B cell (primary cell): Measurements from ENCODE around the gene PHLPP1. TPM values are rescaled to one million over a fixed set of nuclear protein-coding genes. Genes with fewer than 3 reads are reported as not detected.

Experiments used
- ATAC-seq: fragments of 200-7000 bp; cut with Tn5 transposase; one replicate; pipeline ENCODE4 v1.10.0; 2021; ENCODE audit warnings: low read depth, mild to moderate bottlenecking, moderate number of reproducible peaks, moderate library complexity
- CTCF ChIA-PET: fragments of 350-600 bp; sonication (Branson Sonifier 250); formaldehyde crosslinking; loops from one replicate; lab custom pipeline; 2021; ENCODE audit warnings: antibody characterized with exemption, inconsistent platforms; lab: Charles Lee
- POLR2A ChIA-PET: fragments of 350-600 bp; sonication (Branson Sonifier 250); formaldehyde crosslinking; loops from one replicate; lab custom pipeline; 2021; ENCODE audit warnings: antibody characterized with exemption; lab: Charles Lee
- DNase-seq: peaks from one replicate; pipeline ENCODE4 v3.0.0; 2013
- H2AFZ ChIP-seq: 2 replicates; pipeline ENCODE4 v1.6.1; 2012; ENCODE audit warnings: mild to moderate bottlenecking, low read depth, low read length; ENCODE audit not compliant: insufficient read depth, poor library complexity, severe bottlenecking
- H3K27ac ChIP-seq, 2 donors: 1 replicate in 1 of 2; 2 replicates in 1 of 2; pipeline ENCODE4 v1.5.1; 2012 to 2013; ENCODE audit warnings: low read length in 2 of 2, mild to moderate bottlenecking in 2 of 2, moderate library complexity in 1 of 2
- H3K27me3 ChIP-seq, 4 experiments: fragments of 200-600 bp in 1 of 4; sonication (generic) in 1 of 4; replicated peaks in 1 of 4; 1 replicate in 2 of 4; 2 replicates in 2 of 4; pipeline versions ENCODE4 v1.6.1 to v1.7.0; 2013 to 2016; ENCODE audit warnings: low read length in 3 of 4, mild to moderate bottlenecking in 2 of 4, mixed read lengths in 1 of 4, moderate library complexity in 1 of 4; ENCODE audit not compliant: insufficient read depth in 4 of 4, control insufficient read depth in 3 of 4; ENCODE audit errors: control extremely low read depth in 1 of 4
- H3K36me3 ChIP-seq, 2 experiments: replicated peaks in 1 of 2; 1 replicate in 1 of 2; 2 replicates in 1 of 2; pipeline versions ENCODE4 v1.6.1 to v1.7.1; 2013; ENCODE audit warnings: low read length in 1 of 2; ENCODE audit not compliant: insufficient read depth in 2 of 2, control insufficient read depth in 1 of 2; ENCODE audit errors: control extremely low read depth in 1 of 2, extremely low read depth in 1 of 2
- H3K4me1 ChIP-seq, 2 donors: fragments of 200-600 bp in 1 of 2; sonication (generic) in 1 of 2; 1 replicate in 1 of 2; 2 replicates in 1 of 2; pipeline versions ENCODE4 v1.5.1 to v1.6.1; 2013 to 2017; ENCODE audit warnings: low read length in 2 of 2; ENCODE audit not compliant: control insufficient read depth in 2 of 2, insufficient read depth in 2 of 2
- H3K4me2 ChIP-seq: replicated peaks from 2 replicates; pipeline ENCODE3; 2012; ENCODE audit warnings: mild to moderate bottlenecking, low read depth, low read length; ENCODE audit not compliant: poor library complexity, severe bottlenecking
- H3K4me3 ChIP-seq, 5 experiments: fragments of 200-600 bp in 1 of 5; sonication (generic) in 1 of 5; 1 replicate in 3 of 5; 2 replicates in 2 of 5; pipeline versions ENCODE4 v1.5.1 to v1.7.0; 2011 to 2016; ENCODE audit warnings: low read length in 4 of 5, mild to moderate bottlenecking in 4 of 5, low read depth in 2 of 5, control low read depth in 1 of 5, moderate library complexity in 1 of 5; ENCODE audit not compliant: insufficient read depth in 1 of 5; ENCODE audit errors: control extremely low read depth in 1 of 5, extremely low read depth in 1 of 5
- H3K79me2 ChIP-seq: fragments of 200-600 bp; sonication (generic); one replicate; pipeline ENCODE4 v1.6.0; 2016; ENCODE audit warnings: low read length; ENCODE audit not compliant: control insufficient read depth, insufficient read depth
- H3K9ac ChIP-seq: fragments of 200-600 bp; sonication (generic); 2 replicates; pipeline ENCODE4 v1.6.1; 2017; ENCODE audit warnings: mild to moderate bottlenecking, low read length, moderate library complexity
- H3K9me3 ChIP-seq, 3 donors: one replicate each; pipeline versions ENCODE4 v1.6.1 to v1.7.1; 2013; ENCODE audit warnings: low read length in 2 of 3; ENCODE audit not compliant: control insufficient read depth in 2 of 3, insufficient read depth in 1 of 3; ENCODE audit errors: control extremely low read depth in 1 of 3
- H4K20me1 ChIP-seq: 2 replicates; pipeline ENCODE4 v1.6.0; 2012; ENCODE audit warnings: mild to moderate bottlenecking, low read length; ENCODE audit not compliant: insufficient read depth, control insufficient read depth, poor library complexity, severe bottlenecking
- H3K27ac Mint-ChIP-seq: one replicate; pipeline ENCODE4 v1.8.0; 2021; ENCODE audit warnings: mixed read lengths
- H3K27me3 Mint-ChIP-seq: one replicate; pipeline ENCODE4 v1.8.0; 2021; ENCODE audit warnings: mixed read lengths
- H3K4me1 Mint-ChIP-seq: one replicate; pipeline ENCODE4 v1.8.0; 2021; ENCODE audit warnings: mixed read lengths
- H3K4me3 Mint-ChIP-seq: one replicate; pipeline ENCODE4 v1.8.0; 2021; ENCODE audit warnings: mixed read lengths
- H3K9me3 Mint-ChIP-seq: one replicate; pipeline ENCODE4 v1.8.0; 2022; ENCODE audit warnings: mixed read lengths; ENCODE audit not compliant: insufficient read depth
- EZH2 ChIP-seq: IDR thresholded peaks from 2 replicates; pipeline ENCODE4 v1.6.1; 2012; ENCODE audit warnings: borderline replicate concordance, low read depth, mild to moderate bottlenecking, moderate library complexity, low read length; ENCODE audit not compliant: insufficient read depth, poor library complexity, severe bottlenecking
- WGBS: methylation state at CpG from one replicate; pipeline ENCODE4 v1.1.5; 2013; ENCODE audit warnings: missing lambda C conversion rate; ENCODE audit not compliant: insufficient coverage; 5-methylcytosine and 5-hydroxymethylcytosine counted together
- intact Hi-C: fragments of 100-400 bp; cut with micrococcal nuclease; formaldehyde crosslinking; loops from one replicate; pipeline ENCODE4 v1.10.0; 2022
- polyA plus RNA-seq: library from polyadenylated mRNA; depleted of rRNA; stranded (reverse); fragments of >200 nt; gene quantifications from 2 replicates; pipeline ENCODE4 v1.2.3, GENCODE V29; 2012
- total RNA-seq, 2 donors: library from RNA; stranded (reverse); fragments of 120-200 nt in 1 of 2; gene quantifications; 1 replicate in 1 of 2; 2 replicates in 1 of 2; pipeline versions ENCODE4 v1.2.3 to v1.2.4, GENCODE V29; 2013 to 2022
- TF ChIP-seq, protein P1 (sequence below): fragments of 200-600 bp; IDR thresholded peaks from one replicate; pipeline ENCODE4 v1.8.0; 2022; ENCODE audit warnings: antibody characterized with exemption, mild to moderate bottlenecking

Gene PHLPP1
- total and polyA plus RNA-seq, 2 donors (not counting 1 experiment from before 2014, with no cell fraction given), result 3.0 to 20.7 TPM

DNA sequence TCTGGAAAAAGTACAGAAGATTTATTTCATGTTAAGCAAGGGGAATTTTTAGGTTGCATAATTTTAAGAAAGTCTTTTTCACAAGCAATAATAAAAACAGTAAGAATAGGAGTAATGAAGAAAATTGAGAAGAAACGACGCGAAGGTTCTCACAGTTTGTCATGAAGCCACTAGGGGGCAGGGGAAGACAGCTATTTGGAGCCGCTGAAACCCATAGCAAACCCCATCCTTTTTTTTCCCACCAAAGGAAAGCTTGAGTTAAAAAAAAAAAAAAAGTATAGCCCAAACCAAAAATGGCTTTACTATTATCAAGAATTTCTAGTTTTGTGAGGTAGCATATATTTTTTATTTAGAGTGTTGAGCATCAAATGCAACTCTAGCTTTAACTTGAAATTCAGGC is 300.9 kb downstream of the PHLPP1 start:
- no peak overlapping the region for H2AFZ ChIP-seq
- no peak overlapping the region for H3K27ac ChIP-seq
- no peak overlapping the region for H3K9ac ChIP-seq
- ChIA-PET CTCF (interaction anchor here (0.6 to 7.9 kb wide), 47 partner anchors 10 to 977 kb away, joined by 3 to 223 read pairs (median 5); partner anchors contain the start of gene BCL2), POLR2A (interaction anchor here (0.6 to 0.9 kb wide), 2 partner anchors 117 to 296 kb away, joined by 3 to 8 read pairs; no protein-coding TSS in a partner anchor)
- no peaks in the 10 kb centered on the region for H3K4me1 Mint-ChIP-seq
- H3K27ac Mint-ChIP-seq, result no peak overlapping the region
- H3K9me3 Mint-ChIP-seq, result peaks cover 4% of the 10 kb centered on the region
- peak; percentile 60 for ATAC-seq
- no peak overlapping the region for H3K4me3 ChIP-seq
- TF ChIP-seq, protein P1, sequence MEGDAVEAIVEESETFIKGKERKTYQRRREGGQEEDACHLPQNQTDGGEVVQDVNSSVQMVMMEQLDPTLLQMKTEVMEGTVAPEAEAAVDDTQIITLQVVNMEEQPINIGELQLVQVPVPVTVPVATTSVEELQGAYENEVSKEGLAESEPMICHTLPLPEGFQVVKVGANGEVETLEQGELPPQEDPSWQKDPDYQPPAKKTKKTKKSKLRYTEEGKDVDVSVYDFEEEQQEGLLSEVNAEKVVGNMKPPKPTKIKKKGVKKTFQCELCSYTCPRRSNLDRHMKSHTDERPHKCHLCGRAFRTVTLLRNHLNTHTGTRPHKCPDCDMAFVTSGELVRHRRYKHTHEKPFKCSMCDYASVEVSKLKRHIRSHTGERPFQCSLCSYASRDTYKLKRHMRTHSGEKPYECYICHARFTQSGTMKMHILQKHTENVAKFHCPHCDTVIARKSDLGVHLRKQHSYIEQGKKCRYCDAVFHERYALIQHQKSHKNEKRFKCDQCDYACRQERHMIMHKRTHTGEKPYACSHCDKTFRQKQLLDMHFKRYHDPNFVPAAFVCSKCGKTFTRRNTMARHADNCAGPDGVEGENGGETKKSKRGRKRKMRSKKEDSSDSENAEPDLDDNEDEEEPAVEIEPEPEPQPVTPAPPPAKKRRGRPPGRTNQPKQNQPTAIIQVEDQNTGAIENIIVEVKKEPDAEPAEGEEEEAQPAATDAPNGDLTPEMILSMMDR, result peak; percentile 86
- no peak for TF ChIP-seq EZH2
- peaks cover 0 to 7% (median 3%) of the 10 kb centered on the region in 3 donors for H3K9me3 ChIP-seq
- no peak overlapping the region for H3K4me3 Mint-ChIP-seq
- no CpG with 5 or more reads among the region's 4 CpGs for WGBS
- H3K4me1 ChIP-seq, result no peaks in the 10 kb centered on the region
- no peaks in the 10 kb centered on the region for H4K20me1 ChIP-seq
- peaks cover 21% of the 10 kb centered on the region for H3K27me3 Mint-ChIP-seq
- H3K36me3 ChIP-seq, result no peaks in the 10 kb centered on the region
- DNase-seq, result peak; percentile 74
- intact Hi-C loops, result loop anchor here (1.0 to 2.0 kb wide), 4 partner anchors 57 to 423 kb away; no protein-coding TSS in a partner anchor
- no peak overlapping the region for H3K4me2 ChIP-seq
- no peaks in the 10 kb centered on the region for H3K27me3 ChIP-seq
- no peaks in the 10 kb centered on the region for H3K79me2 ChIP-seq

DNA sequence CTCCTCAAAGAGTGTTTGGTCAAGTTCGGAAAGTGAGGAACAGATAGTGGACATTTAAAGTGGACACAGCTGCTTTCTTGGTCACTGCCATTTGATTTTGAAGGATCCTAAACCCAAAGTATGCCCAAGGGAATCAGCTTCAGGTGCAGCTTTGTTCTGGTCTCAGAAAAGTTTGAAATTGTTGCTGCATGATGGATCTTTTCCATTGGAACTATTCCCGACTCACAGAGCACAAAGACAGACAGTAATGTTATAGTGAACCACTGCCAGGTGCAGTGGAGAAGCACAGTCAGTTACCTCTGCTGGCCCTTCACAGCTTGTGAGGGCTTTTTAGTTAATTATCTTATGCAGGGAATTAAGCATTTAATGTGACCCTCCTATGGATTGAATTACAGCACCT is 301.7 kb downstream of the PHLPP1 start:
- ATAC-seq, result no peak
- no peaks in the 10 kb centered on the region for H3K4me1 Mint-ChIP-seq
- H3K4me3 Mint-ChIP-seq, result no peak overlapping the region
- intact Hi-C loops, result loop anchor here (2.0 kb wide), 1 partner anchor 114 kb away; no protein-coding TSS in a partner anchor
- H3K79me2 ChIP-seq, result no peaks in the 10 kb centered on the region
- POLR2A ChIA-PET, result interaction anchor here (0.9 kb wide), 1 partner anchor 295 kb away, joined by 8 read pairs; no protein-coding TSS in a partner anchor
- H3K9me3 ChIP-seq, result peaks cover 0 to 7% (median 3%) of the 10 kb centered on the region in 3 donors
- WGBS, result 100% methylated on average over 2 of the region's 2 CpGs
- H3K27me3 ChIP-seq, result no peaks in the 10 kb centered on the region
- no peaks in the 10 kb centered on the region for H3K4me1 ChIP-seq
- H4K20me1 ChIP-seq, result no peaks in the 10 kb centered on the region
- no peak overlapping the region for H3K27ac Mint-ChIP-seq
- H3K9me3 Mint-ChIP-seq, result peaks cover 4% of the 10 kb centered on the region
- CTCF ChIA-PET, result interaction anchor here (0.7 to 7.9 kb wide), 42 partner anchors 7 to 976 kb away, joined by 3 to 223 read pairs (median 5); partner anchors contain the start of genes BCL2, PHLPP1 and VPS4B
- H3K4me3 ChIP-seq, result no peak overlapping the region
- no peak overlapping the region for H3K4me2 ChIP-seq
- TF ChIP-seq EZH2, result no peak
- TF ChIP-seq, protein P1, result no peak
- H3K9ac ChIP-seq, result no peak overlapping the region
- H3K27me3 Mint-ChIP-seq, result peaks cover 16% of the 10 kb centered on the region
- no peak overlapping the region for H3K27ac ChIP-seq
- no peaks in the 10 kb centered on the region for H3K36me3 ChIP-seq
- no peak overlapping the region for H2AFZ ChIP-seq
- DNase-seq, result no peak
